Neural progenitor cell (in vitro differentiated cells): ENCODE measurements around the gene IL26. TPM values are rescaled to one million over a fixed set of nuclear protein-coding genes. Genes with fewer than 3 reads are reported as not detected.
"Not testable (repeated sequence)": the region's sequence is repeated elsewhere in the genome, so short reads cannot be mapped to it uniquely, and the experiment has no call there.

ENCODE experiments used
- DNase-seq: peaks from one replicate; pipeline ENCODE4 v3.0.0-alpha.2; 2016; ENCODE audit warnings: low spot score
- H2AFZ ChIP-seq: fragments of 200-600 bp; sonication (generic); replicated peaks from 2 replicates; pipeline ENCODE4 v1.6.1; 2016; ENCODE audit warnings: antibody characterized with exemption
- H3F3A ChIP-seq: fragments of 200-600 bp; sonication (generic); 2 replicates; pipeline ENCODE4 v1.6.1; 2016; ENCODE audit warnings: antibody characterized with exemption, low read depth
- H3K27ac ChIP-seq: fragments of 200-600 bp; sonication (generic); 2 replicates; pipeline ENCODE4 v1.5.1; 2016; ENCODE audit warnings: mild to moderate bottlenecking
- H3K27me3 ChIP-seq: fragments of 200-600 bp; sonication (generic); 2 replicates; pipeline ENCODE4 v1.6.1; 2016; ENCODE audit warnings: mild to moderate bottlenecking, moderate library complexity
- H3K36me3 ChIP-seq: fragments of 200-600 bp; sonication (generic); 2 replicates; pipeline ENCODE4 v1.5.1; 2016
- H3K4me1 ChIP-seq: fragments of 200-600 bp; sonication (generic); 2 replicates; pipeline ENCODE4 v1.6.1; 2016; ENCODE audit warnings: mixed run types
- H3K4me2 ChIP-seq: fragments of 200-600 bp; sonication (generic); 2 replicates; pipeline ENCODE4 v1.6.1; 2016
- H3K4me3 ChIP-seq: fragments of 200-600 bp; sonication (generic); 2 replicates; pipeline ENCODE4 v1.5.1; 2016
- H3K79me2 ChIP-seq: fragments of 200-600 bp; sonication (generic); 2 replicates; pipeline ENCODE4 v1.6.1; 2016; ENCODE audit warnings: low read depth
- H3K9ac ChIP-seq: fragments of 200-600 bp; sonication (generic); 2 replicates; pipeline ENCODE4 v1.6.1; 2016
- H3K9me3 ChIP-seq: fragments of 200-600 bp; sonication (generic); 2 replicates; pipeline ENCODE4 v1.5.1; 2016; ENCODE audit warnings: low read depth
- H4K20me1 ChIP-seq: fragments of 200-600 bp; sonication (generic); 2 replicates; pipeline ENCODE4 v1.6.1; 2016; ENCODE audit warnings: low read depth
- H3K27ac Mint-ChIP-seq: 3 replicates; pipeline ENCODE4 v1.8.0; 2021; ENCODE audit warnings: mixed read lengths
- H3K27me3 Mint-ChIP-seq: 2 replicates; pipeline ENCODE4 v1.8.0; 2022; ENCODE audit warnings: low read depth, mild to moderate bottlenecking, inconsistent platforms, moderate library complexity, mixed read lengths; ENCODE audit not compliant: insufficient read depth
- H3K36me3 Mint-ChIP-seq: 3 replicates; pipeline ENCODE4 v1.8.0; 2021; ENCODE audit warnings: mixed read lengths
- H3K4me1 Mint-ChIP-seq: 3 replicates; pipeline ENCODE4 v1.8.0; 2021; ENCODE audit warnings: mixed read lengths
- H3K4me3 Mint-ChIP-seq: 3 replicates; pipeline ENCODE4 v1.8.0; 2021; ENCODE audit warnings: mild to moderate bottlenecking, moderate library complexity, mixed read lengths
- H3K9me3 Mint-ChIP-seq: 3 replicates; pipeline ENCODE4 v1.8.0; 2020; ENCODE audit warnings: mixed read lengths
- CTCF ChIP-seq: fragments of 200-600 bp; sonication (generic); IDR thresholded peaks from 2 replicates; pipeline ENCODE4 v1.5.1; 2017; ENCODE audit warnings: antibody characterized with exemption, mild to moderate bottlenecking
- EZH2 ChIP-seq: fragments of 200-600 bp; sonication (generic); IDR thresholded peaks from 2 replicates; pipeline ENCODE4 v1.6.1; 2017; ENCODE audit warnings: antibody characterized with exemption, mild to moderate bottlenecking, moderate library complexity
- EZH2phosphoT487 ChIP-seq: fragments of 200-600 bp; sonication (generic); IDR thresholded peaks from 2 replicates; pipeline ENCODE4 v1.6.1; 2017; ENCODE audit warnings: antibody characterized with exemption
- total RNA-seq: library from RNA; depleted of rRNA; stranded (reverse); fragments of >200 nt; gene quantifications from 2 replicates; pipeline ENCODE4 v1.2.3, GENCODE V29; 2015; ENCODE audit warnings: low replicate concordance

Gene IL26
- total RNA-seq, 1 donor from 2014 or later = not detected

GRCh38 chr12:68176257-68176656, 49.4 kb downstream of the IL26 start:
- H3K9ac ChIP-seq = no peak overlapping the region
- H3K4me3 ChIP-seq = no peak overlapping the region
- H3K27ac ChIP-seq = no peak overlapping the region
- Mint-ChIP-seq H3K36me3 (no peaks in the 10 kb centered on the region), H3K4me1 (no peaks in the 10 kb centered on the region), H3K27me3 (no peaks in the 10 kb centered on the region), H3K27ac (no peak overlapping the region), H3K9me3 (peaks cover 5% of the 10 kb centered on the region), H3K4me3 (no peak overlapping the region)
- H3K4me1 ChIP-seq = no peaks in the 10 kb centered on the region
- H3F3A ChIP-seq = no peaks in the 10 kb centered on the region
- no peaks in the 10 kb centered on the region for H4K20me1 ChIP-seq
- H2AFZ ChIP-seq = no peak overlapping the region
- no peaks in the 10 kb centered on the region for H3K36me3 ChIP-seq
- H3K4me2 ChIP-seq = no peak overlapping the region
- no peak for TF ChIP-seq EZH2phosphoT487
- no peak for TF ChIP-seq EZH2
- TF ChIP-seq CTCF = no peak
- no peaks in the 10 kb centered on the region for H3K27me3 ChIP-seq
- H3K79me2 ChIP-seq = no peaks in the 10 kb centered on the region
- no peak for DNase-seq
- H3K9me3 ChIP-seq = no peaks in the 10 kb centered on the region

DNA sequence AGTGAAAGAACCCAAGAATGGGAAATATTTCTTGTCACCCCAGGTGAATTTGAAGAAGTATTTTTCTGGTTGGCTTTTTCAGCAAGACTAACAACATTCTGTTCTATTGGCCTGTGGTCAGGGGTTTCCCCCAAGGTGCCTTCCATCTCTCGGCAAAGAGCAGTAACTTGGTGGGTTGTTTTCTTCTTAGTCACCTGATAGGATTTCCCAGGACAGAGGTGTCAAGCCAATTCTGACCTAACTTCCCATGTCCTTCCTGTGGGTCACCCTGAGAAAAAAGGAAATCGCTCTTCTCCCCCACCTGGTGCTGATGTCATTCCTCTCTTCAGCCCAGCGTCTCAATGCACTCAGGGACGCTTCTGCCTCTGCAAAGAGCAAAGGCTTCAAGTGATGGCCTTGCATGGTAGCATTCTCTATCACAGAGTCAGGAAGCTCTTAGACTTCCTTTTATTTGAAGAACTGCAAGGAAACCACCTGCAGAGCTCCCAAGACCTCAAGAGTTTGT, 50.0 kb downstream of the IL26 start:
- no peak for TF ChIP-seq EZH2phosphoT487
- TF ChIP-seq EZH2 = no peak
- TF ChIP-seq CTCF = no peak
- Histone ChIP-seq H3K9ac (no peak overlapping the region), H3K4me3 (no peak overlapping the region), H3K36me3 (no peaks in the 10 kb centered on the region), H3K4me1 (no peaks in the 10 kb centered on the region), H4K20me1 (no peaks in the 10 kb centered on the region), H3K27ac (no peak overlapping the region), H3F3A (no peaks in the 10 kb centered on the region), H3K27me3 (no peaks in the 10 kb centered on the region), H2AFZ (no peak overlapping the region), H3K79me2 (no peaks in the 10 kb centered on the region), H3K4me2 (no peak overlapping the region), H3K9me3 (no peaks in the 10 kb centered on the region)
- H3K27ac Mint-ChIP-seq = no peak overlapping the region
- no peak overlapping the region for H3K4me3 Mint-ChIP-seq
- no peaks in the 10 kb centered on the region for H3K27me3 Mint-ChIP-seq
- DNase-seq = no peak
- H3K9me3 Mint-ChIP-seq = peaks cover 5% of the 10 kb centered on the region
- H3K36me3 Mint-ChIP-seq = no peaks in the 10 kb centered on the region
- H3K4me1 Mint-ChIP-seq = no peaks in the 10 kb centered on the region

DNA sequence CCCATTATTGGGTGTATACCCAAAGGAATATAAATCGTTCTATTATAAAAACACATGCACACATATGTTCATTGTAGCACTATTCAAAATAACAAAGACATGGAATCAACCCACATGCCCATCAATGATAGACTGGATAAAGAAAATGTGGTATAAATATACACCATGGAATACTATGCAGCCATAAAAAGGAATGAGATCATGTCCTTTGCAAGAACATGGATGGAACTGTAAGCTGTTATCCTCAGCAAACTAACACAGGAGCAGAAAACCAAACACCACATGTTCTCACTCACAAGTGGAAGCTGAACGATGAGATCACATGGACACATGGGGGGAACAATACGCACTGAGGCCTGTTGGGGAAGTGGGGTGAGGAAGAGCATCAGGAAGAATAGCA, 50.8 kb downstream of the IL26 start:
- H3K27ac ChIP-seq, H3K4me3 Mint-ChIP-seq, H3K4me3 ChIP-seq, H3K36me3 ChIP-seq, H3K27ac Mint-ChIP-seq, H3K79me2 ChIP-seq, H3F3A ChIP-seq, H3K4me2 ChIP-seq, H3K27me3 Mint-ChIP-seq, H2AFZ ChIP-seq, H3K9me3 Mint-ChIP-seq, H3K4me1 Mint-ChIP-seq, H3K36me3 Mint-ChIP-seq, H3K9ac ChIP-seq, H4K20me1 ChIP-seq, DNase-seq, H3K27me3 ChIP-seq, H3K4me1 ChIP-seq, H3K9me3 ChIP-seq: not testable (repeated sequence)

GRCh38 chr12:68173792-68174191, 51.8 kb downstream of the IL26 start:
- no peaks in the 10 kb centered on the region for H3K4me1 ChIP-seq
- H3K4me3 ChIP-seq = no peak overlapping the region
- no peaks in the 10 kb centered on the region for H3K79me2 ChIP-seq
- no peaks in the 10 kb centered on the region for H4K20me1 ChIP-seq
- no peak overlapping the region for H3K9ac ChIP-seq
- H3K27me3 ChIP-seq = no peaks in the 10 kb centered on the region
- Mint-ChIP-seq H3K4me3 (no peak overlapping the region), H3K36me3 (no peaks in the 10 kb centered on the region), H3K4me1 (no peaks in the 10 kb centered on the region), H3K27ac (no peak overlapping the region), H3K9me3 (peaks cover 5% of the 10 kb centered on the region), H3K27me3 (no peaks in the 10 kb centered on the region)
- H3K9me3 ChIP-seq = no peaks in the 10 kb centered on the region
- TF ChIP-seq EZH2phosphoT487 (no peak), CTCF (no peak), EZH2 (no peak)
- no peaks in the 10 kb centered on the region for H3K36me3 ChIP-seq
- H2AFZ ChIP-seq = no peak overlapping the region
- no peaks in the 10 kb centered on the region for H3F3A ChIP-seq
- no peak overlapping the region for H3K4me2 ChIP-seq
- H3K27ac ChIP-seq = no peak overlapping the region
- no peak for DNase-seq
